ENCODE data around the gene TMEM94.

Gene TMEM94

GRCh38 chr17:75490173-75490743 lies 33.8 kb downstream of the TMEM94 start:
- no peaks in the 10 kb centered on the region for H3K27me3 ChIP-seq (ENCODE audit: control insufficient read depth, insufficient read depth, low read length)
- H3K36me3 ChIP-seq (ENCODE audit: control insufficient read depth, insufficient read depth, low read length): peaks cover 36% of the 10 kb centered on the region
- H3K9me3 ChIP-seq (ENCODE audit: control insufficient read depth, insufficient read depth, low read depth, low read length): no peaks in the 10 kb centered on the region
- H3K9ac ChIP-seq (ENCODE audit: low read length): no peak overlapping the region
- no peak overlapping the region for H3K4me3 ChIP-seq (ENCODE audit: low read depth, low read length)
- H3K27ac ChIP-seq (ENCODE audit: low read depth, low read length): no peak overlapping the region
- H3K4me1 ChIP-seq (ENCODE audit: control insufficient read depth, insufficient read depth, low read length): 0 out of 2 replicates have a peak, but pooled peaks cover 2% of the 10 kb centered on the region

- H3K4me1 ChIP-seq (ENCODE audit: control insufficient read depth, insufficient read depth, low read length): 0 out of 2 replicates have a peak, but pooled peaks cover 2% of the 10 kb centered on the region
- H3K9ac ChIP-seq (ENCODE audit: low read length): no peak overlapping the region
- H3K9me3 ChIP-seq (ENCODE audit: control insufficient read depth, insufficient read depth, low read depth, low read length): no peaks in the 10 kb centered on the region
- H3K36me3 ChIP-seq (ENCODE audit: control insufficient read depth, insufficient read depth, low read length): peaks cover 45% of the 10 kb centered on the region
- H3K4me3 ChIP-seq (ENCODE audit: low read depth, low read length): no peak overlapping the region
- no peak overlapping the region for H3K27ac ChIP-seq (ENCODE audit: low read depth, low read length)
- H3K27me3 ChIP-seq (ENCODE audit: control insufficient read depth, insufficient read depth, low read length): no peaks in the 10 kb centered on the region
Observed at GRCh38 chr17:75490953-75491649, 34.7 kb downstream of the TMEM94 start.

DNA sequence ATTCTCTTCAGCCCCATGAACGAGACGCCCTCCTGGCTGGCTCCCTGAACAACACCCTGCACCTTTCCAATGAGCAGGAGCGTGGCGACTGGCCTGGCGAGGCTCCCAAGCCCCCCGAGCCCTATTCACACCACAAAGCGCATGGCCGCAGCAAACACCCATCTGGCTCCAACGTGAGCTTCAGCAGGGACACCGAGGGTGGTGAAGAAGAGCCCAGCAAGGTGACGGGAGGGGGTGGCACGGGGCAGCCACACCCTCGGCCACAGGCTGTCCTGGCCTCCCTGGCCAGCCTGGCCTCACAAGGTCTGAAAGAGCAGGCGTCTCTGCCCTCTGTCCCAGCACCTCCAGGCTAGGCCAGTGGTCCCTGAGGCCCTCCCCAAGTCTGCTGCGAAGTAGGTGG lies 35.2 kb downstream of the TMEM94 start:
- H3K9ac ChIP-seq (ENCODE audit: low read length): no peak overlapping the region
- peaks cover 48% of the 10 kb centered on the region for H3K36me3 ChIP-seq (ENCODE audit: control insufficient read depth, insufficient read depth, low read length)
- no peak overlapping the region for H3K4me3 ChIP-seq (ENCODE audit: low read depth, low read length)

DNA sequence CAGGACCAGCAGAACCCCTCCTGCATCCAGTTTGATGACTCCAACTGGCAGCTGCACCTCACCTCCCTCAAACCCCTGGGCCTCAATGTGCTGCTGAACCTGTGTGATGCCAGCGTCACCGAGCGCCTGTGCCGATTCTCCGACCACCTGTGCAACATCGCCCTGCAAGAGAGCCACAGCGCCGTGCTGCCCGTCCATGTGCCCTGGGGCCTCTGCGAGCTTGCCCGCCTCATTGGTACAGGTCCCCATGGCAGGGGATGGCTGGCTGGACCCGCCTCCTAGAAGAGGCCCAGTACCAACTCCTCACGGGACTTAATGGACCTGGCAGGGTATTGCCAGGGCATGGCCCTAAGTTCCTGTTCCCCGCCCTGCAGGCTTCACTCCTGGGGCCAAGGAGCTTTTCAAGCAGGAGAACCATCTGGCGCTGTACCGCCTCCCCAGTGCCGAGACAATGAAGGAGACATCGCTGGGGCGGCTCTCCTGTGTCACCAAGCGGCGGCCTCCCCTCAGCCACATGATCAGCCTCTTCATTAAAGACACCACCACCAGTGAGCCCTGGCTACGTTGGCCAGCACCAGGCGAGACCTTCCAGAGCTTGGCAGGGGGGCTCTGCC lies 36.2 kb downstream of the TMEM94 start:
- Histone ChIP-seq H3K36me3 (ENCODE audit: control insufficient read depth, insufficient read depth, low read length) (peaks cover 55% of the 10 kb centered on the region), H3K9ac (ENCODE audit: low read length) (no peak overlapping the region)

More for the DNA sequence above, 35.2 kb downstream of the TMEM94 start:
- Histone ChIP-seq H3K4me1 (ENCODE audit: control insufficient read depth, insufficient read depth, low read length) (0 out of 2 replicates have a peak, but pooled peaks cover 2% of the 10 kb centered on the region), H3K27me3 (ENCODE audit: control insufficient read depth, insufficient read depth, low read length) (no peaks in the 10 kb centered on the region), H3K27ac (ENCODE audit: low read depth, low read length) (no peak overlapping the region), H3K9me3 (ENCODE audit: control insufficient read depth, insufficient read depth, low read depth, low read length) (no peaks in the 10 kb centered on the region)

GRCh38 chr17:75493476-75494129 lies 37.2 kb downstream of the TMEM94 start:
- H3K27me3 ChIP-seq (ENCODE audit: control insufficient read depth, insufficient read depth, low read length): no peaks in the 10 kb centered on the region
- no peaks in the 10 kb centered on the region for H3K4me1 ChIP-seq (ENCODE audit: control insufficient read depth, insufficient read depth, low read length)
- H3K4me3 ChIP-seq (ENCODE audit: low read depth, low read length): no peak overlapping the region
- H3K27ac ChIP-seq (ENCODE audit: low read depth, low read length): no peak overlapping the region
- peaks cover 64% of the 10 kb centered on the region for H3K36me3 ChIP-seq (ENCODE audit: control insufficient read depth, insufficient read depth, low read length)
- no peaks in the 10 kb centered on the region for H3K9me3 ChIP-seq (ENCODE audit: control insufficient read depth, insufficient read depth, low read depth, low read length)
- H3K9ac ChIP-seq (ENCODE audit: low read length): no peak overlapping the region

More for the DNA sequence above, 36.2 kb downstream of the TMEM94 start:
- no peak overlapping the region for H3K4me3 ChIP-seq (ENCODE audit: low read depth, low read length)
- no peaks in the 10 kb centered on the region for H3K9me3 ChIP-seq (ENCODE audit: control insufficient read depth, insufficient read depth, low read depth, low read length)
- no peaks in the 10 kb centered on the region for H3K27me3 ChIP-seq (ENCODE audit: control insufficient read depth, insufficient read depth, low read length)
- H3K4me1 ChIP-seq (ENCODE audit: control insufficient read depth, insufficient read depth, low read length): 0 out of 2 replicates have a peak, but pooled peaks cover 2% of the 10 kb centered on the region
- no peak overlapping the region for H3K27ac ChIP-seq (ENCODE audit: low read depth, low read length)

GRCh38 chr17:75494326-75494877 lies 38.0 kb downstream of the TMEM94 start:
- no peaks in the 10 kb centered on the region for H3K4me1 ChIP-seq (ENCODE audit: control insufficient read depth, insufficient read depth, low read length)
- H3K4me3 ChIP-seq (ENCODE audit: low read depth, low read length): no peak overlapping the region
- H3K27ac ChIP-seq (ENCODE audit: low read depth, low read length): no peak overlapping the region
- H3K9me3 ChIP-seq (ENCODE audit: control insufficient read depth, insufficient read depth, low read depth, low read length): no peaks in the 10 kb centered on the region
- H3K9ac ChIP-seq (ENCODE audit: low read length): no peak overlapping the region
- no peaks in the 10 kb centered on the region for H3K27me3 ChIP-seq (ENCODE audit: control insufficient read depth, insufficient read depth, low read length)
- H3K36me3 ChIP-seq (ENCODE audit: control insufficient read depth, insufficient read depth, low read length): peaks cover 69% of the 10 kb centered on the region

GRCh38 chr17:75496005-75496404 lies 39.6 kb downstream of the TMEM94 start:
- Histone ChIP-seq H3K4me1 (ENCODE audit: control insufficient read depth, insufficient read depth, low read length) (no peaks in the 10 kb centered on the region), H3K9me3 (ENCODE audit: control insufficient read depth, insufficient read depth, low read depth, low read length) (no peaks in the 10 kb centered on the region), H3K36me3 (ENCODE audit: control insufficient read depth, insufficient read depth, low read length) (peaks cover 78% of the 10 kb centered on the region), H3K27ac (ENCODE audit: low read depth, low read length) (no peak overlapping the region), H3K9ac (ENCODE audit: low read length) (no peak overlapping the region), H3K27me3 (ENCODE audit: control insufficient read depth, insufficient read depth, low read length) (no peaks in the 10 kb centered on the region), H3K4me3 (ENCODE audit: low read depth, low read length) (no peak overlapping the region)

DNA sequence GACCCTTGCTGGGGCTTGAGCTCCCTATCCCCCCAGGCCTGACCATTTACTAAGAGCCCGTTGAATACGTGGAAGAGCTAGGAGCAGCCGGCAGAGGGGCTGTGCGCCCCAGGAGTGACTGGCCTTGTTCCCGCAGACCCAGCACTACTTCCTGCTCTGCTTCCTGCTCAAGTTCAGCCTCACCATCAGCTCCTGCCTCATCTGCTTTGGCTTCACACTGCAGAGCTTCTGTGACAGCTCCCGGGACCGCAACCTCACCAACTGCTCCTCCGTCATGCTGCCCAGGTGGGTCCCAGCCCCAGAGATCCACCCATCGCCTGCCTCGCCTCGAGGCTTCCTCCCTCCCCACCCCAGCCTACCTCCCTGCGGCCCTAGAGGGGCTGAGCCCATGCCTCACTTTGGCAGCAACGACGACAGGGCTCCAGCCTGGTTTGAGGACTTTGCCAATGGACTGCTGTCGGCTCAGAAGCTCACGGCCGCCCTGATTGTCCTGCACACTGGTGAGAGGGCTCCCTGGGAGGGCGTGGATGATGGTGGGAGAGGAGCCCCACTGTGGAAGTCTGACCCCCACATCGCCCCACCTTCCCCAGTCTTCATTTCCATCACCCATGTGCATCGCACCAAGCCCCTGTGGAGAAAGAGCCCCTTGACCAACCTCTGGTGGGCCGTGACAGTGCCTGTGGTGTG lies 41.7 kb downstream of the TMEM94 start:
- Histone ChIP-seq H3K4me3 (ENCODE audit: low read depth, low read length) (no peak overlapping the region), H3K36me3 (ENCODE audit: control insufficient read depth, insufficient read depth, low read length) (peaks cover 72% of the 10 kb centered on the region), H3K27me3 (ENCODE audit: control insufficient read depth, insufficient read depth, low read length) (no peaks in the 10 kb centered on the region), H3K27ac (ENCODE audit: low read depth, low read length) (no peak overlapping the region), H3K9me3 (ENCODE audit: control insufficient read depth, insufficient read depth, low read depth, low read length) (no peaks in the 10 kb centered on the region), H3K9ac (ENCODE audit: low read length) (no peak overlapping the region), H3K4me1 (ENCODE audit: control insufficient read depth, insufficient read depth, low read length) (no peaks in the 10 kb centered on the region)

GRCh38 chr17:75498726-75499213 lies 42.3 kb downstream of the TMEM94 start:
- no peak overlapping the region for H3K9ac ChIP-seq (ENCODE audit: low read length)
- H3K4me1 ChIP-seq (ENCODE audit: control insufficient read depth, insufficient read depth, low read length): no peaks in the 10 kb centered on the region
- H3K27me3 ChIP-seq (ENCODE audit: control insufficient read depth, insufficient read depth, low read length): no peaks in the 10 kb centered on the region
- peaks cover 70% of the 10 kb centered on the region for H3K36me3 ChIP-seq (ENCODE audit: control insufficient read depth, insufficient read depth, low read length)
- no peak overlapping the region for H3K4me3 ChIP-seq (ENCODE audit: low read depth, low read length)
- H3K9me3 ChIP-seq (ENCODE audit: control insufficient read depth, insufficient read depth, low read depth, low read length): no peaks in the 10 kb centered on the region
- H3K27ac ChIP-seq (ENCODE audit: low read depth, low read length): no peak overlapping the region

DNA sequence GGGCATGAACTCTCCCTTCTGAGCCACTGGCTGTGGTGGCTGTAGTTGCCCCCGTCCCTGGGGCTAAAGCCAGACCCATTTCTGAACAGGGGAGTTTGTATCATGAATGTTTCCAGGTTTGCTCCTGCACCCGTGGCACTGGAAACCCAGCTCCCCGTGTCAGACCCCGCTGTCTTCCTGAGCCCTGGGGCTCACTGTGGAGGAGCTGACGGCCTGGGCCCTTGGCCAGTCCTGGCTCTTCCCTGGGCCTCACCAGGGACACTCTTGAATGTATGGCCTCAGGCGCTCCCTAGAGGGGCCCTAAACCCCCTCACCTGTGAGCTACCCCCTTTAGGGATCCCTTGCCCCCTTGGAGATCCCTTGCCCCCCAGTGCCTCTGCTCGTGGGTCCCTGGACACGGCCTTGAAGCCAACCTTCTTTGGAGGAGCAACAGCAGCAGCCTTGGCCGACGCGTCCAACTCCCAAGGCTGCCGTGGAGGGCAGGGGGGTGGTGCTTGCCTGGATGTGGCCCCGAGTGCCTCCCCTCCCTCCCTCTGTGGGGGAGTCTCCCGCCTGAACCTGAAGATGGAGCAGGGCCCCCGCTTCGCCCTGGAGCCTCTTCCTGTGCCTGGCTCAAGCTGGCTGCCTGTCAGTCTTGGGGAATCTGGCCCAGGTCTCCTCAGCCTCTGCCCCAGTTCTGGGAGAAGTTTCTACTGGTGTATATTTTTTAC lies 43.0 kb downstream of the TMEM94 start:
- Histone ChIP-seq H3K4me1 (ENCODE audit: control insufficient read depth, insufficient read depth, low read length) (no peaks in the 10 kb centered on the region), H3K36me3 (ENCODE audit: control insufficient read depth, insufficient read depth, low read length) (peaks cover 65% of the 10 kb centered on the region), H3K27me3 (ENCODE audit: control insufficient read depth, insufficient read depth, low read length) (no peaks in the 10 kb centered on the region), H3K4me3 (ENCODE audit: low read depth, low read length) (no peak overlapping the region), H3K9ac (ENCODE audit: low read length) (no peak overlapping the region), H3K27ac (ENCODE audit: low read depth, low read length) (no peak overlapping the region), H3K9me3 (ENCODE audit: control insufficient read depth, insufficient read depth, low read depth, low read length) (no peaks in the 10 kb centered on the region)
